GM23248 (cell line): ENCODE results near the gene SMIM8.

Experiments
- EZH2 ChIP-seq: fragments of 200-600 bp; sonication (generic); IDR thresholded peaks from 2 replicates; pipeline ENCODE4 v1.6.1; 2018; ENCODE audit warnings: antibody characterized with exemption, mild to moderate bottlenecking; ENCODE audit not compliant: insufficient read depth, poor library complexity, severe bottlenecking
- EZH2phosphoT487 ChIP-seq: fragments of 200-600 bp; sonication (generic); IDR thresholded peaks from 2 replicates; pipeline ENCODE4 v1.6.1; 2018; ENCODE audit warnings: antibody characterized with exemption, moderate library complexity, mild to moderate bottlenecking, low read depth; ENCODE audit not compliant: insufficient read depth

DNA sequence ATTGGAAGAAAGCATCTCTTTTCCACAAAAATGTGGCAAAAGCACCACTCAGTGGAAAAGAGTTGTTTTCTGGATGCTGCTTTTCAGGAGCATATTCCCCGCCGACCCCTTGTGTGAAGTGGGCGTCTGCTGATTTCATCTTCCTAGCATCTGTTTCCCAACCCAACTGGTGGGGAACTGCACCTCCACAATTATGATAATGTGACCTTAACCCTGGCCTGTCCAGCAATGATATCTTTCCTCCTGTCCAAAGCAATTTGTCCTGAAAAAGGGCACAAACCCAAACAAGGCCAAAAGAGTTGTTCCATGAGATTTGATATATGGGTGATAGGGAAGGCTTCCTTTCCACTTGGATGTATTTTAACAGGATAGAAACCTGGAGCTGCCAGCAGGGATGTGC is 7.3 kb upstream of the SMIM8 start:
- TF ChIP-seq EZH2phosphoT487, result no peak
- TF ChIP-seq EZH2, result no peak
